ENCODE measurements around the gene CNTN5.

Gene CNTN5

DNA sequence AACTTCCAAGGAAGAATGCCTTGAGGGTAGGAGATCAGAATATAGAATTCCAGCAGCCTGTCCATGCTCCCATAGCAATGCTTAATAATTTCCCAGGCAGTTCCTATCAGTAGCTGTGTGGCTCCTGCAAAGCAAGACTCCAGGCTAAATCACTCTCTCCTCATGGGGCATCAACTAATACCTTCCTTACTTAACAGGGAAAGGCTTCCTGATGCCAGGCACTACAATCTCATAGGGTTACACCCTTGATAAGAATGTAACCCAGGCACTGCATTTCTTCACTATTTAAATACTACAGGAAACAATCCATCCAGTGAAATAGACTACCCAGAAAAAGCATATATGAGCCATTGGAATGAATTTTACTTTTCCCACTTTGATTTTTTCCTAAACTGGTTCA lies 1051.4 kb downstream of the CNTN5 start:
- DNase-seq (ENCODE audit: low spot score) = no peak
- no peak for TF ChIP-seq CTCF (IDR thresholded peaks at IDR 0.05; ENCODE audit: extremely low read depth, missing control alignments)

- DNase-seq (ENCODE audit: low spot score) = no peak
- TF ChIP-seq CTCF (IDR thresholded peaks at IDR 0.05; ENCODE audit: extremely low read depth, missing control alignments) = no peak
Observed at GRCh38 chr11:100080381-100080780, 1059.6 kb downstream of the CNTN5 start.

DNA sequence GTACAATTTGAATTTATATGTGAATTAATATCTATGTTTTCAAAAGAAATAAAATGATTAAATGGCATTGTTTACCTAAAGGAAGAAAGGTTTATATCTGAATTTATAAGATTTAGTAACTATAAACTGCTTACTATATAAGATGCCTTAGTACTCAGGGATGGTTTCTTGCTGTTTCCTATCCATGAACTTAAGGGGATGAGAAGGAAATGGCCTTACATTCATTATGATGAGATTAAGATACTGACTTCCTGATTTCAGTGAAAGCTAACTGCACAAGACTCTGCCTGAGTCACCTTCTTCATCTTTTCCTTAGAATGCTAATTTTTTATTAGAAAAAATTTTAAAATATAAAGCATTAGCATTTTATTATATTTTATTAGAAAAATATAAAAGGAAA lies 1060.1 kb downstream of the CNTN5 start:
- no peak for DNase-seq (ENCODE audit: low spot score)
- no peak for TF ChIP-seq CTCF (IDR thresholded peaks at IDR 0.05; ENCODE audit: extremely low read depth, missing control alignments)

DNA sequence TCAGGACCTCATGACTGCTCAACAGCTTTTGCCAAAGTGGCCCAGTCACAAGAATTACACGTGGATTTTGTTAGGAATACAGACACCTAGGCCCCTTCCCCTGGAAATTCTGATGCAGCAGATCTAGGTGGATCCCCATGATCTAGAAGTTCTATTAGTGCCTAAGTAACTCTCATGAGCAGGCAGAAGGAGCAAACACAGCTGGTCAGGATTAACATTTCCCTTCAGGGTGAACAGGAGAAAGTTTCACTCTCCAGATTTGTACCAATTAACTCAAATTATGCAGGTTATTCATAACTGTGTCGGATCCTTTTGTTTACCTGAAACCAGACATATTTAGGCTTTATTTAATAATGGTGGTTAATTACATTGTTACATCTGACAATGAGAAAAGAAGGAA lies 1072.9 kb downstream of the CNTN5 start:
- no peak for DNase-seq (ENCODE audit: low spot score)
- no peak for TF ChIP-seq CTCF (IDR thresholded peaks at IDR 0.05; ENCODE audit: extremely low read depth, missing control alignments)

DNA sequence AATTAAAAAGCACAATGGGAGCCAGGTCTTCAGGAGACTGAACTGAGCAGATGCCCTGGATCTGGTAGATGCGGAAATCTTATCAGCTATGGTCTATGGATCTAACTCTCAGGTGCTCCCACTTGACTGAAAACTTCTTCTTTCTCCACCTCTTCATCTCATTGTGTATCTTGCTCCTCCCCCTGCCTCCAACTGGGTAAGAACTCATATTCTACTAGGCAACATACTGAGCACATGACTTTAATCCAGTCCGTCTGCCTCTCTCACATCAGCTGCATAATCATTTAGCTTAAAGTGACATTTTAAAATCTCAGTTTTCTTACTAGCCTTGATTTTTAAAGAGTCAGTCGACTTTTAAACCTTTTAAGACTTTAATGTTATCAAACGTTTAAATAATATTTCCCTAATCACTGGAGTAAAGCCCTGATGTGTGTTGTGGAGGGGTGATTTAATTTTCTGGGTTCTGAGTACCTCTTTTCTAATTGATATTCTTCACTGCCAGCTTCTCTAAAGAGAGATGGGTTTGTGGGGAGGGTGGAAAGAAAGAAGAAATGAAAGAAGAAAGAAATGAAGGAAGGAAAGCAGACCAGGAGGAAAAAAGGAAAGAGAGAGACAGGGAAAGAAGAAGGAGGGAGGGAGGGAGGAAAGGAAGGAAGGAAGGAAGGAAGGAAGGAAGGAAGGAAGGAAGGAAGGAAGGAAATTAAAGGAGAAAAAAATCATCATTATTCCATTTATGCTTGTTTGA lies 1073.5 kb downstream of the CNTN5 start:
- no peak for DNase-seq (ENCODE audit: low spot score)
- no peak for TF ChIP-seq CTCF (IDR thresholded peaks at IDR 0.05; ENCODE audit: extremely low read depth, missing control alignments)

- no peak for DNase-seq (ENCODE audit: low spot score)
- TF ChIP-seq CTCF (IDR thresholded peaks at IDR 0.05; ENCODE audit: extremely low read depth, missing control alignments) = no peak
Observed at GRCh38 chr11:100095809-100096208, 1075.1 kb downstream of the CNTN5 start.

DNA sequence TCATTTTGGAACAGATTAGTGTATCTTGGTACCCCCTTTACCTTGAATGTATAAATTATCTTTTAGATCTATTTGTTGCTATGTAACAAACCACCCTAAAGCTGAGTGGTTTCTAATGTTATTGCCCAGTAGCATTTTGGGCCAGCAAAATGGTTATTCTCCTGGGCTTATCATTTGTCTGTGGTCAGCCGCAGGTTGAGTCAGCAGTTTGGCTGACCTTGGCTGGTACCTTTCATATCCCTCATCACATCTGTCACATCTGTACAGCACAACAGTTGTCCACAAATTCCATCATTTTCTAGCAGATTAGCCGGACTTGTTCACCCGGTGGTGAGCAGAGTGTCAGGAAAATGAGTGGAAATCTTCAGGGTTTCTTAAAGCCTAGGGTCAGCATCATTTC lies 1077.8 kb downstream of the CNTN5 start:
- DNase-seq (ENCODE audit: low spot score) = no peak
- no peak for TF ChIP-seq CTCF (IDR thresholded peaks at IDR 0.05; ENCODE audit: extremely low read depth, missing control alignments)
